Measurements from ENCODE around the gene SLC30A9. TPM values are rescaled to one million over a fixed set of nuclear protein-coding genes. Genes with fewer than 3 reads are reported as not detected.
A peak's percentile ranks its signal among the peaks of the same experiment; 100 is the strongest.

Gene SLC30A9
- polyA plus RNA-seq, 1 of the 3 experiments (the other 2 are of a cell fraction): 34.2 TPM

GRCh38 chr4:41994461-41994985 is 4.2 kb downstream of the SLC30A9 start:
- peaks cover 27% of the 10 kb centered on the region for H4K20me1 ChIP-seq (ENCODE audit: insufficient read depth)
- H3K27ac ChIP-seq (ENCODE audit: low read depth in 2 of 2, low read length in 1 of 2): no peak overlapping the region
- H3F3A ChIP-seq (replicated peaks; ENCODE audit: insufficient read depth): peaks cover 5% of the 10 kb centered on the region
- peaks cover 95% of the 10 kb centered on the region for H3K79me2 ChIP-seq (ENCODE audit: insufficient read depth)
- H3K4me2 ChIP-seq: no peak overlapping the region
- DNase-seq: no peak
- H3K4me1 ChIP-seq (ENCODE audit: control insufficient read depth in 1 of 2, insufficient read depth in 2 of 2, low read depth in 1 of 2, low read length in 1 of 2): peaks cover 11 to 16% of the 10 kb centered on the region in 2 experiments; a peak in 3 of 4 replicates
- POLR2A ChIA-PET: no interaction called here
- H2AFZ ChIP-seq (ENCODE audit: low read depth): no peak overlapping the region
- no peaks in the 10 kb centered on the region for H3K27me3 ChIP-seq (ENCODE audit: insufficient read depth)
- no peak overlapping the region for H3K9ac ChIP-seq
- no peaks in the 10 kb centered on the region for H3K9me2 ChIP-seq
- H3K9me3 ChIP-seq: no peaks in the 10 kb centered on the region
- WGBS (ENCODE audit: low lambda C conversion rate): 96% methylated on average over 3 of the region's 3 CpGs
- CTCF ChIA-PET: no interaction called here
- no peak overlapping the region for H3K4me3 ChIP-seq (ENCODE audit: low read depth in 2 of 2, low read length in 1 of 2)
- peaks cover 9 to 10% of the 10 kb centered on the region in 2 experiments for H3K36me3 ChIP-seq (replicated peaks in 1 of 2; ENCODE audit: control insufficient read depth in 1 of 2, insufficient read depth in 2 of 2, low read length in 1 of 2)
- TF ChIP-seq CTCF (IDR thresholded peaks at IDR 0.05): peak; percentile 15; the same call in 1 of the 2 replicates
- no peak for TF ChIP-seq PBX3 (IDR thresholded peaks at IDR 0.05)

GRCh38 chr4:41998019-41998418 is 7.7 kb downstream of the SLC30A9 start:
- POLR2A ChIA-PET: no interaction called here
- Histone ChIP-seq H3K4me2 (no peak overlapping the region), H3K9me3 (no peaks in the 10 kb centered on the region), H3F3A (replicated peaks; ENCODE audit: insufficient read depth) (peaks cover 5% of the 10 kb centered on the region), H4K20me1 (ENCODE audit: insufficient read depth) (peaks cover 18% of the 10 kb centered on the region; the same call in 1 of the 2 replicates), H2AFZ (ENCODE audit: low read depth) (no peak overlapping the region), H3K4me3 (ENCODE audit: low read depth in 2 of 2, low read length in 1 of 2) (no peak overlapping the region), H3K27ac (ENCODE audit: low read depth in 2 of 2, low read length in 1 of 2) (no peak overlapping the region), H3K4me1 (ENCODE audit: control insufficient read depth in 1 of 2, insufficient read depth in 2 of 2, low read depth in 1 of 2, low read length in 1 of 2) (no peaks in the 10 kb centered on the region), H3K9me2 (no peaks in the 10 kb centered on the region), H3K9ac (no peak overlapping the region), H3K79me2 (ENCODE audit: insufficient read depth) (peaks cover 92% of the 10 kb centered on the region), H3K36me3 (replicated peaks in 1 of 2; ENCODE audit: control insufficient read depth in 1 of 2, insufficient read depth in 2 of 2, low read length in 1 of 2) (peaks cover 10 to 16% of the 10 kb centered on the region in 2 experiments), H3K27me3 (ENCODE audit: insufficient read depth) (no peaks in the 10 kb centered on the region)
- DNase-seq: no peak
- 97% methylated on average over 3 of the region's 3 CpGs for WGBS (ENCODE audit: low lambda C conversion rate)
- CTCF ChIA-PET: no interaction called here
- TF ChIP-seq MEF2A (IDR thresholded peaks at IDR 0.05; ENCODE audit: borderline replicate concordance, low read depth) (no peak), TAF1 (IDR thresholded peaks at IDR 0.05; ENCODE audit: borderline replicate concordance, low read depth, low read length) (no peak), GABPA (IDR thresholded peaks at IDR 0.05; ENCODE audit: low read depth) (no peak), POLR2AphosphoS5 (IDR thresholded peaks at IDR 0.05; ENCODE audit: low read depth, low read length) (no peak), SIN3A (IDR thresholded peaks at IDR 0.05; ENCODE audit: borderline replicate concordance, low read depth, low read length) (no peak), IRF3 (IDR thresholded peaks at IDR 0.05; ENCODE audit: low read depth, low read length) (no peak), FOXJ3 (CRISPR knock-in tag; IDR thresholded peaks at IDR 0.05) (no peak), TCF12 (IDR thresholded peaks at IDR 0.05) (no peak), ELF1 (IDR thresholded peaks at IDR 0.05) (no peak), CTCF (IDR thresholded peaks at IDR 0.05) (no peak), CHD2 (IDR thresholded peaks at IDR 0.05; ENCODE audit: low read length, partially characterized antibody) (no peak), USF1 (IDR thresholded peaks at IDR 0.05; ENCODE audit: borderline replicate concordance, low read depth) (no peak), TEAD4 (IDR thresholded peaks at IDR 0.05; ENCODE audit: borderline replicate concordance, insufficient read depth) (no peak), RFX5 (IDR thresholded peaks at IDR 0.05; ENCODE audit: low read length) (no peak), FOXM1 (IDR thresholded peaks at IDR 0.05; ENCODE audit: low read depth) (no peak), MAX (IDR thresholded peaks at IDR 0.05; ENCODE audit: low read depth) (no peak), RAD21 (IDR thresholded peaks at IDR 0.05; ENCODE audit: low read length) (no peak), PBX3 (IDR thresholded peaks at IDR 0.05) (no peak), RXRA (IDR thresholded peaks at IDR 0.05; ENCODE audit: borderline replicate concordance, low read depth) (no peak), NFIC (IDR thresholded peaks at IDR 0.05; ENCODE audit: borderline replicate concordance) (no peak)

All from SK-N-SH (cell line).